GM18909 (cell line): ENCODE data around the gene HPCAL4.

ENCODE experiments used
- ATAC-seq: cut with Tn5 transposase; IDR thresholded peaks from one replicate; pipeline ENCODE4 v1.9.1; 2021; ENCODE audit warnings: mild to moderate bottlenecking; ENCODE audit not compliant: unreplicated experiment, poor library complexity

The HPCAL4 gene

GRCh38 chr1:39654291-39654690 is 36.9 kb downstream of the HPCAL4 start:
- ATAC-seq = no peak

- no peak for ATAC-seq
Measured at GRCh38 chr1:39653546-39654031, 37.6 kb downstream of the HPCAL4 start.

GRCh38 chr1:39652554-39652953 is 38.7 kb downstream of the HPCAL4 start:
- ATAC-seq = no peak

DNA sequence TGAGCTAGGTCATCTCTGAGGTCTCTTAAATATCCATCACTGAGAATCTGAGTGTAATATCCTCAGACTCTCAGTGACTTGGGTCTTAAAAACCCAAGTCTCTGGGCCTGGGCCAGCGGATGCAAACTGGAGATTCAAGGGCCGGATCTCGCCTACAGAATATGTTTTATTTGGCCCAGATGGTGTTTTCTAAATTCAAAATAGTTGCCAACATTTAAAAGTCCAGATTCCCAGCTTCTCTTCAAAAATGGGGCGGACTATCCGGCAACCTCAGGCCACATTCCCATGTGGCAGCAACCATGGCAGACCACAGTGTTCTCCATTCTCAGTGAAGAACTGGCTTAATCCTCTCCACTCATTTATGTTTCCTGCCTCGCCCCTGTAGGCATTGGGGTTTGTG is 39.1 kb downstream of the HPCAL4 start:
- ATAC-seq = no peak

GRCh38 chr1:39650431-39650830 is 40.8 kb downstream of the HPCAL4 start:
- no peak for ATAC-seq

DNA sequence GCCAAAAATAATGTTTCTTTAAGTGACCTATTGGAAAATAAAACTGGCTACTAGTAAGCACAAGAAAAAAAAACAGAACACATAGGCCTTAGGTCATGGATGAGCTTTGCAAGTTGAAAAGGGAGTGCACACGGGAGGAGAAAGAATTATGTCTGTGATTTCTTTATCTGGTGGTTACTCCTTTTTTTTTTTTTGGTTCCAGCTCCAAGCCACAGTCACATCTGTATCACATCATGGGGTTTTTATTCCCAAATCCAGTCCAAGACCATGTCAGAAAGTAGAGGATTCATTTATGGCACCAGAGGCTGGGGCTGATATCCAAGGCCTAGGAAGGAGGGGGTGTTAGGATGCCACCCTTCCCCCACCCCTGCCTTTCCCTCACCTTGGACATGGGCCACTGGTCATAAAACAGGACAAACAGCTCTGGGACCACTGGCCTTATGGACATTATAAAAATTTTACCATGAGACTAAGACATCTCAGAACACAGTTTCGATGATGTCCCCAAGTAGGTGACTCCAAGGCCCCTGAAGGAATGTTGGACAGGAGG is 41.5 kb downstream of the HPCAL4 start:
- no peak for ATAC-seq

GRCh38 chr1:39648496-39648895 is 42.7 kb downstream of the HPCAL4 start:
- ATAC-seq = no peak

DNA sequence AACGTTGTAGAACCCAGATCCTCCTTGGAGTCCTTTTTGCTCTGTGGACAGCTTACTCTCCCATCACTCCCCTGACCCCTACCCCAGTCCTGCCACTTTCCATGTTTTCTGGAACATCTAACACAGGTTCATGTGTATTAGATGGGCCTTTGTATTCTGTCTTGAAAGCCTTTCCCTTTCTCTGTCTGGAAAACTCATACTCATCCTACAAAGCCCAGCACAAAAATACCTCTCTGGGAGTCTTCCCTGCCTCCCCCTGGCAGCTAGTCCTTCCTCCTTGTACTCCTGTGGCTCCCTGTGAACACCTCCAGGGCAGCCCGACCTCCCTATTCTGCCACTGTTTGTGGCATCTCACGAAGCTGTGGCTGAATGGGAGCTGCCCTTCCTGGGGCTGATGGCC is 44.0 kb downstream of the HPCAL4 start:
- ATAC-seq = no peak

DNA sequence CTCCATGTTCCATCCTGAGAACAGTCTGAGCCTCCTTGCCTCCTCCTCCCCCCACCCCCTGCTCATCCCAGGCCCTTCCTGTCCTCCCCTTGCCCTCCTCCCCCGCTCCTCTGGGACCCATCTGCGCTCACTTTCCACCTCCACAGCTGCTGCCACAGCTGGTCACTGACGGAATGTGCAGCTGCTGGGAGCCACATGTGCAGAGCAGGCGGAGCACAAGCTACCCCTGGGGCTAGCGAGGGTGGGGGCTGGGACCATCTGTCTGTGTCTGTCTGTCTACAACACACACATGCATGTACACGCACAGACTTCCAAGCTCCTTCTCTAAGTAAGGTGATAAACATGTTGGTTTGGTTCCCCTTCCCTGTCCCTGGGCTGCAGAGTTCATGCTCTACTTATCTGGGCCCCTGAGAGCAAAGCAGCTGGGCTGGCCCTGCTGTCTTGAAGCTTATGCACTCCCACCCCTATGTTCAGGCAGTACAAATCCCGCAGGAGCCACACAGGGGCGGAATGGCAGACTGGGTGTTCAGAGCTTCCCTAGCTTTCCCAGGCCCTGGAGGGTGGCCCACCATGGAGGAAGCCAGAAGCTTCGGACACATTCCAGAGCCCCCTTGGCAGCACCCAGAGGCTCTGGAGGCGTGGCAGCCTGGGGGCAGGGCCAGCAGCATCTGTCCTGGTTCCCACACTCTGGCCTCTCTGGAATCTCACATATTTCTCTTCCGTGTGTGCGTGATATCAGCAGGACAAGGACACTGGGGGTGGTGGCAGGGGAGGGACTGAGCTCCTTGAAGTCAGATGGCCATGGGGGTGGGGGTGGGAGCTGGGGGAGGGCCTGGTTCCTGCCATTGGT is 44.8 kb downstream of the HPCAL4 start:
- ATAC-seq = no peak

DNA sequence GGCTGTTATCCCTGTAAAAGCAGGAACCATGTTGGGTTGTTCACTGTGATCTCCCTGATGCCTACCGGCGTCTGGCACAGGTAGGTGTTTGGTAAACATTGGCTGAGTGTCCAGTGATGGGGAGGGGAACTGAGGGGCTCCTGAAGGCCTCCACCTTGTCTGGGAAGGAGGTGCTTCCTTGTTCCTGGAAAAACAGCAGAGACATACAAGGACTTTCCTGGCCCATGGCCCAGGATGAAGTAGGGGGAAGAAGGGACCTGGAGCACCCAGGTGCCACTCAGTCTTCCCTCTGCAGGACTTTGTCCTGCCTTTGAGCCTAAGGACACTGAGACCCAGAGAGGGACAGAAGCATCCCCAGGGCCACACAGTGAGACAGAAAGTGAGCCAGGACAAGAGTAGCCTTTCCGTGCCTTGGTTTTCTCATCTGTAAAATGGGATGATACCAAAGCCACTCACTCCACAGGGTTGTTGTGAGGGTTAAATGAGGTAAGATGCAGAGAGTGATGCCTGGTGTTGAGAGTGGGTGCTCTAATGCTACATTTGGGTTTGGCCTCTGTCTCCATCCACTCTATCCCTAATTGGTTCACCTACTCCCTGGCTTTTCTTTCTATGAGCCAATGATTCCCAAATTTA is 45.7 kb downstream of the HPCAL4 start:
- no peak for ATAC-seq

DNA sequence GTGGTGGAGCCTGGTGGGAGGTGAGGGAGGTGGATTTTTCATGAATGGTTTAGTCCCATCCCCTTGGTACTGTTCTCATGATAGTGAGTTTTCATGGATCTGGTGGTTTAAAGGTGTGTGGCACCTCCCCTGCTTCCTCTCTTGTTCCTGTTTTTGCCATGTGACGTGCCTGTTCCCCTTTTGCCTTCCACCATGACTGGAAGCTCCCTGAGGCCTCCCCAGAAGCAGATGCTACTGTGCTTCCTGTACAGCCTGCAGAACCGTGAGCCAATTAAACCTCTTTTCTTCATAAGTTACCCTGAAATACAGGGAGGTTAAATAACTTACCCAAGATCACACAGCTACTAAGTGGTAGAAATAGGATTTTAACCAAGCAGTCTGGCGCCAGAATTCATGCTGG is 47.5 kb downstream of the HPCAL4 start:
- ATAC-seq = no peak

- ATAC-seq = no peak
Measured at GRCh38 chr1:39642796-39643195, 48.4 kb downstream of the HPCAL4 start.

- no peak for ATAC-seq
Measured at GRCh38 chr1:39640861-39641260, 50.4 kb downstream of the HPCAL4 start.

DNA sequence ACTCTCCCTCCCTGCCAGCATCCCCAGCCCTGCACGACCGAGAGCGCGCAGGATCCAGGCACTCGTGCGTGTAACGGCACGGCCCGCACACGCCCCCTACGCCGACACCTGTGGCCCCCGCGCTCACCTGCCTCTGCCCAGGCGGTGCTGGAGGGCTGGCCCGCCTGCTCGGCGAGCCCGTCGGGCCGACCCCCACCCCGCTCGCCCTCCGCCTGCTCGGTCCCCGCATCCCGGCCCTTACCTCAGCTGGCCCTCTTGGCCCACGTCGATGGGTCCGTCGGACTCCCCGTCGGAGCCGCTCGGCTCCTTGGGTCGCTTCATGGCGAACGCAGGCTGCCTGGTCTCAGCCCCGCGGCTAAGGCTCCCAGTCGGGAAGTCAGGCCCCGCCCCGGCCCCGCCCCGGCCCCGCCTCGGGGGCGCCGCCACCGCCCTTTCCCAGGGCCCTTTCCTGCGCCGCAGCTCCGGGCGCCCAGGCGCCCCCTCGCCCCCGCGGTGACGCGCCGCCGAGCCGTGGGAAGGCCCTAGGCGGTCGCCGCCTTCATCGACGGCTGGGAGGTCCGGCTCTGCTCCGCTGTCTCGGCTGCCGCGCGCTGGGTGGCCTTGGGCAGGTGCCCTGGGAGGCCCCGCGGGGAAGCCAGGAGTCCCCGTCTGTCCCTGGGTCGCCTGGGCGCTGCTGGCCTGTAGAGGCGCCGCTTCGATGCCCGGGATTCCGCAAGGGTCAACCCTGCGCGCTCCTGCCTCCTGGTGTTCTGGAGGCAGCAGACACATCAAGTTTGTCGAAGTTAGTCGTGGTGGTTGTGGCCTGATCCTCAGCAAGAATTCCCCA is 51.7 kb downstream of the HPCAL4 start, which contains the start of gene HEYL:
Gene HEYL, minus strand, starts transcription at position 339 of the 826 bp plus-strand sequence. Its CDS starts 18 bp downstream, at position 321.
- no peak for ATAC-seq

DNA sequence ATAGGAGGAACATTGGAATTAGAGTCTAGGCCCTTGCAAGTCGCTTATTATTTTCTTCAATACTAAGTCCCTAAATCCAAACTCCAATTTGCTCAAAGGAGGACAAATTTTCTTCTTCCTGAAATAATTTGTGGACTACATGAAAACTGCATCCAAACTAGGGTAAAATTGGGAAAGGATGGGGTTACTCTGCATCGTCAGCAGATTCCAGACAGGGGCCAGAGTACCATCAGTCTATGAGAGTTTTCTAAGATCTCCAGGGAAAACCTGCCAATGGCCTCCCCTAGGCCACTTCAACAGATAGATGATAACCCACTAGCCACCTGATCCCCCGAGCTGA is 52.3 kb downstream of the HPCAL4 start:
- ATAC-seq = no peak

DNA sequence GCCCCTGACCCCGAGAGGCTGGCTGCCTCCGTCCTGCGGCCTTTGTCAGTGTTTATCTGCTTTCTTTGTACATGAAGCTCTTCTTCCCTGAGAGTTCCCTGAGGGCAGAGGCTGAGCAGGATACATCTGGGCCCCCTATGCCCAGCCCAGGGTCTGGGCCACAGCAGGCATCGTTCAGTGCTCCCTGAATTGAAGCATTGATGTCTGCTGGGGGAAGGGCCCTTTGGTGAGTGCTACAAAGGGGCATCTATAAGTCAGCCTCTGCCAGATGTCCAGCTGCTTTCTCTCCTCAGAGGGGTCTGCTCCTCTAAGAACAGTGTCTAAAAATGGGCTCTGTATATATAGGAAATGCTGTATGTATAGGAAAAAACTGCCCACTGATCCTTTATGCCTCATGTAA is 53.9 kb downstream of the HPCAL4 start:
- ATAC-seq = no peak

GRCh38 chr1:39635871-39636210 is 55.4 kb downstream of the HPCAL4 start:
- ATAC-seq = no peak

DNA sequence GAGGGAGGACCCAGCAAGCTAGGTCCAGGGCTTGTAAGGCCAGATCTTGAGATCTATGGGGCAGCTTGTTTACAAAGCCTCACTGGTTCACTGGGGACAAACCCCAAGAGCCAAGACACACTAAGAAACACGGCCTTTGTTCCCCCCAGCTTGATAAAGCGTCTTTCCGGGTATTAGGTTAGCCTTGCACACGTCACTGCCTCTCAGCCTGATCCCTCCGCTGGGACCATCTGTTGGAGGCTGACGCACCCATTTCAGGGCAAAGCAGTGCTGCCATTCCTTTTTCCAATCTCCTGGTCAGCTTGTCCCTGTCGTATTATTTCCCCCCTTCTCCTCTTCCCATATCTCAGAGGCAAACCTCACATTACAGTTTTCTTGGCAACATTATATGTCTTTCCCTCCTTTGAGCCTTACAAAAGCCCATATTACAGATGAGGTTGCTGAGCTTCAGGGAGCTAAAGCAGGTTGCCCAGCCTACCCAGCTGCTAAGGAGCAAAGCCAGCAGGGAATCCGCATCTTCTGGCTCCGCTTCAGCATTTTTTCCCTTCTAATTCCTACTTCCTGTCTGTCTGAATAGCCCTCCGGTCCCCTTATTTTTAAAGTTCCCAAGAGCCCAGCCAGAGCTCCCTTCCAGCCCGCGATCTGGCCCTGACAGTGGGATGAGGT is 55.9 kb downstream of the HPCAL4 start:
- ATAC-seq = no peak

DNA sequence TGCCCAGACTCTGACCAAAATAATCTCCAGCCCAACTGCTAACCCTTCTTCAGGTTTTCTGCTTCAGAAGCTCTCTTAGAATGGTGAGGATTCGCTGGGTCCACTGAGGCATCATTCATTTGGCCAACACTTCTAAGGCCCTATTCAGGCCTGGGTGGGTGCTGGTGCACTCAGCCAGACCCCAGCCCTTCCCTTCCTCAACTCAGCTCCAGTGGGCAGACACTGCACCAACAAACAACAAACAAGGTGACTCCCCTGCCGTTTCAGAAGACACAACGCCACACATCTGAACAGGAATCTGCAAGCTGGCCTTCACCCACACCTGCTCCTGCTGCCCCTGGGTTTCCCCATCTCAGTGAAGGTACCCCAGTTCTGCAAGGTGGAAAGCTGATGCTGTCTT is 57.8 kb downstream of the HPCAL4 start:
- ATAC-seq = no peak
